CD4-positive, alpha-beta memory T cell (primary cell): ENCODE results near the gene DIS3. TPM values are rescaled to one million over a fixed set of nuclear protein-coding genes. Genes with fewer than 3 reads are reported as not detected.

Experiments used
- CTCF ChIA-PET: fragments of 350-600 bp; sonication (Branson Sonifier 250); formaldehyde crosslinking; loops from one replicate; lab custom pipeline; 2021; ENCODE audit warnings: inconsistent platforms; ENCODE audit not compliant: partially characterized antibody; lab: Charles Lee
- POLR2A ChIA-PET: fragments of 350-600 bp; sonication (Branson Sonifier 250); formaldehyde crosslinking; loops from one replicate; lab custom pipeline; 2021; ENCODE audit not compliant: partially characterized antibody; lab: Charles Lee
- DNase-seq, 5 donors: peaks; one replicate each; pipeline versions ENCODE4 v3.0.0 to v3.0.0-alpha.2; 2020 to 2022; ENCODE audit warnings: mixed read lengths in 1 of 5
- H3K27ac ChIP-seq: one replicate; pipeline ENCODE4 v1.7.0; 2013; ENCODE audit warnings: low read depth, low read length
- H3K27me3 ChIP-seq: 2 replicates; pipeline ENCODE4 v1.7.0; 2013; ENCODE audit warnings: mild to moderate bottlenecking, low read length, moderate library complexity; ENCODE audit not compliant: insufficient read depth
- H3K36me3 ChIP-seq: 2 replicates; pipeline ENCODE4 v1.7.0; 2013; ENCODE audit warnings: mild to moderate bottlenecking, low read length, moderate library complexity; ENCODE audit not compliant: insufficient read depth
- H3K4me1 ChIP-seq: 2 replicates; pipeline ENCODE4 v1.7.0; 2013; ENCODE audit warnings: mild to moderate bottlenecking, low read length, moderate library complexity; ENCODE audit not compliant: insufficient read depth
- H3K4me3 ChIP-seq, 2 donors: one replicate each; pipeline ENCODE4 v1.7.0; 2013; ENCODE audit warnings: low read length in 2 of 2, mild to moderate bottlenecking in 1 of 2
- H3K9me3 ChIP-seq, 2 donors: one replicate each; pipeline ENCODE4 v1.7.0; 2013; ENCODE audit warnings: low read length in 2 of 2, control low read depth in 1 of 2; ENCODE audit not compliant: control insufficient read depth in 1 of 2
- H3K27ac Mint-ChIP-seq, 7 donors: one replicate each; pipeline ENCODE4 v1.8.0; 2020 to 2021; ENCODE audit warnings: mixed read lengths in 7 of 7, mild to moderate bottlenecking in 6 of 7, inconsistent platforms in 3 of 7, moderate library complexity in 3 of 7
- H3K27me3 Mint-ChIP-seq, 2 donors: one replicate each; pipeline ENCODE4 v1.8.0; 2020 to 2021; ENCODE audit warnings: mixed read lengths in 2 of 2
- H3K36me3 Mint-ChIP-seq, 2 donors: one replicate each; pipeline ENCODE4 v1.8.0; 2020 to 2021; ENCODE audit warnings: mixed read lengths in 2 of 2, inconsistent platforms in 1 of 2, mild to moderate bottlenecking in 1 of 2
- H3K4me1 Mint-ChIP-seq, 4 donors: one replicate each; pipeline ENCODE4 v1.8.0; 2020 to 2021; ENCODE audit warnings: mixed read lengths in 4 of 4, mild to moderate bottlenecking in 1 of 4
- H3K4me3 Mint-ChIP-seq, 8 donors: one replicate each; pipeline ENCODE4 v1.8.0; 2020 to 2021; ENCODE audit warnings: mixed read lengths in 8 of 8, mild to moderate bottlenecking in 7 of 8, moderate library complexity in 6 of 8, inconsistent platforms in 3 of 8
- H3K9me3 Mint-ChIP-seq, 8 donors: one replicate each; pipeline ENCODE4 v1.8.0; 2020 to 2021; ENCODE audit warnings: mixed read lengths in 8 of 8, mild to moderate bottlenecking in 5 of 8, inconsistent platforms in 3 of 8, moderate library complexity in 1 of 8
- intact Hi-C: fragments of 100-400 bp; cut with micrococcal nuclease; formaldehyde crosslinking; loops from one replicate; pipeline ENCODE4 v1.15.1; 2023
- polyA plus RNA-seq, 2 donors: library from polyadenylated mRNA; unstranded; fragments of 300-500 nt; fragmentation: Illumina TruSeq; gene quantifications; one replicate each; pipeline ENCODE4 v1.2.3, GENCODE V29; 2021
- total RNA-seq, 2 experiments: library from RNA; stranded (reverse); gene quantifications; one replicate each; pipeline ENCODE4 v1.2.3, GENCODE V29; 2021

The DIS3 gene
- 10 to 100 TPM; 36.4 to 41.0 TPM for total RNA-seq
- polyA plus RNA-seq: 10 to 100 TPM; 12.8 to 14.0 TPM

- peak within 1 kb of the TSS; percentile 92 to 96 for H3K4me3 ChIP-seq
- Mint-ChIP-seq H3K36me3 (peaks cover 28 to 58% of the 10 kb centered on the region in 2 donors), H3K27me3 (no peaks in the 10 kb centered on the region), H3K4me1 (peaks cover 39 to 86% (median 65%) of the 10 kb centered on the region in 4 donors), H3K9me3 (no peaks in the 10 kb centered on the region), H3K4me3 (peak within 1 kb of the TSS; percentile 99 to 100 (median 100)), H3K27ac (peak within 1 kb of the TSS; percentile 90 to 100 (median 99))
- intact Hi-C loops: loop anchor here (1.0 to 2.0 kb wide), 4 partner anchors 54 to 1491 kb away; partner anchors contain the start of genes BORA and MZT1
- DNase-seq: peak; percentile 94 to 98 (median 95)
- ChIA-PET POLR2A (interaction anchor here (1.2 to 2.2 kb wide), 3 partner anchors 10 to 277 kb away, joined by 3 to 7 read pairs (median 4); partner anchors contain the start of genes BORA, KLF5 and MZT1), CTCF (no interaction called here)
- H3K27ac ChIP-seq: peak within 1 kb of the TSS; percentile 84
- peaks cover 22% of the 10 kb centered on the region for H3K36me3 ChIP-seq
- H3K27me3 ChIP-seq: no peaks in the 10 kb centered on the region
- H3K9me3 ChIP-seq: no peaks in the 10 kb centered on the region
- H3K4me1 ChIP-seq: peaks cover 73% of the 10 kb centered on the region
These were observed at the start of gene DIS3, which contains the start of gene PIBF1 for GRCh38 chr13:72781451-72782439. Gene DIS3, minus strand, starts transcription at chr13:72781900. Its CDS starts 68 bp downstream, at chr13:72781832. Gene PIBF1, plus strand, starts transcription at chr13:72782133. Its CDS starts 1,337 bp downstream, at chr13:72783470.

GRCh38 chr13:72823724-72824123 lies 42.0 kb upstream of the DIS3 start:
- Histone ChIP-seq H3K4me1 (no peaks in the 10 kb centered on the region), H3K27ac (no peak overlapping the region), H3K36me3 (peaks cover 8% of the 10 kb centered on the region), H3K27me3 (no peaks in the 10 kb centered on the region), H3K9me3 (no peaks in the 10 kb centered on the region), H3K4me3 (no peak overlapping the region)
- Mint-ChIP-seq H3K27ac (no peak overlapping the region), H3K27me3 (no peaks in the 10 kb centered on the region), H3K4me3 (no peak overlapping the region), H3K4me1 (peaks cover 5 to 15% (median 6%) of the 10 kb centered on the region in 4 donors), H3K9me3 (peaks cover 0 to 2% (median 0%) of the 10 kb centered on the region in 8 donors), H3K36me3 (peaks cover 42 to 54% of the 10 kb centered on the region in 2 donors)
- no peak for DNase-seq
- intact Hi-C loops: no loop called here
- ChIA-PET CTCF (no interaction called here), POLR2A (no interaction called here)

GRCh38 chr13:72823081-72823480 lies 41.4 kb upstream of the DIS3 start:
- Mint-ChIP-seq H3K36me3 (peaks cover 42 to 53% of the 10 kb centered on the region in 2 donors), H3K27me3 (no peaks in the 10 kb centered on the region), H3K27ac (no peak overlapping the region), H3K4me1 (peaks cover 0 to 13% (median 2%) of the 10 kb centered on the region in 4 donors), H3K4me3 (no peak overlapping the region), H3K9me3 (peaks cover 0 to 2% (median 0%) of the 10 kb centered on the region in 8 donors)
- Histone ChIP-seq H3K27ac (no peak overlapping the region), H3K9me3 (no peaks in the 10 kb centered on the region), H3K27me3 (no peaks in the 10 kb centered on the region), H3K4me3 (no peak overlapping the region), H3K4me1 (no peaks in the 10 kb centered on the region), H3K36me3 (peaks cover 8% of the 10 kb centered on the region)
- ChIA-PET POLR2A (no interaction called here), CTCF (no interaction called here)
- intact Hi-C loops: no loop called here
- DNase-seq: no peak

DNA sequence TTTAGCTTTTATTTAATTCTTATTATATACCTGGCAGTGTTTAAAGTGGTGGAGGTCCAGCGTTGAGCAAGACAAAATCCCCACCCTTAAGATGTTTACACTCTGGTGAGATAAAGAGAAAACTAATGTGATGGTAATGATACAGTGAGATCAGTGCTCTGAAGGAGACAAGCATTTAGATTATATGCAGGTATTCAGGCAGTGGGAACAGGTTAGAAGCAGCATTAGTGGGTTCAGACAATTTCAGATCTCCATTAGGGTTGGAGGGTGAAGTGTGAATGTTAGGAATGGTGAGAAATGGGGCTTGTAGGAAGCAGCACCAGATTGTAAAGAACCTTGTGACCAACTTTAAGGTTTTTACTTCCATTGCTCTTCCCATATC lies 39.2 kb upstream of the DIS3 start:
- H3K27me3 ChIP-seq: no peaks in the 10 kb centered on the region
- DNase-seq: no peak
- H3K4me3 ChIP-seq: no peak overlapping the region
- Mint-ChIP-seq H3K9me3 (peaks cover 0 to 2% (median 0%) of the 10 kb centered on the region in 8 donors), H3K27me3 (no peaks in the 10 kb centered on the region), H3K4me1 (peaks cover 0 to 12% (median 1%) of the 10 kb centered on the region in 4 donors), H3K4me3 (no peak overlapping the region), H3K27ac (peak overlapping the region in 1 of 7 donors; percentile 66), H3K36me3 (peaks cover 28 to 43% of the 10 kb centered on the region in 2 donors)
- CTCF ChIA-PET: interaction anchor here (1.8 to 2.9 kb wide), 2 partner anchors 13 to 15 kb away, joined by 3 to 8 read pairs; no protein-coding TSS in a partner anchor
- H3K27ac ChIP-seq: no peak overlapping the region
- H3K9me3 ChIP-seq: no peaks in the 10 kb centered on the region
- H3K4me1 ChIP-seq: no peaks in the 10 kb centered on the region
- intact Hi-C loops: no loop called here
- peaks cover 4% of the 10 kb centered on the region for H3K36me3 ChIP-seq
- POLR2A ChIA-PET: no interaction called here

DNA sequence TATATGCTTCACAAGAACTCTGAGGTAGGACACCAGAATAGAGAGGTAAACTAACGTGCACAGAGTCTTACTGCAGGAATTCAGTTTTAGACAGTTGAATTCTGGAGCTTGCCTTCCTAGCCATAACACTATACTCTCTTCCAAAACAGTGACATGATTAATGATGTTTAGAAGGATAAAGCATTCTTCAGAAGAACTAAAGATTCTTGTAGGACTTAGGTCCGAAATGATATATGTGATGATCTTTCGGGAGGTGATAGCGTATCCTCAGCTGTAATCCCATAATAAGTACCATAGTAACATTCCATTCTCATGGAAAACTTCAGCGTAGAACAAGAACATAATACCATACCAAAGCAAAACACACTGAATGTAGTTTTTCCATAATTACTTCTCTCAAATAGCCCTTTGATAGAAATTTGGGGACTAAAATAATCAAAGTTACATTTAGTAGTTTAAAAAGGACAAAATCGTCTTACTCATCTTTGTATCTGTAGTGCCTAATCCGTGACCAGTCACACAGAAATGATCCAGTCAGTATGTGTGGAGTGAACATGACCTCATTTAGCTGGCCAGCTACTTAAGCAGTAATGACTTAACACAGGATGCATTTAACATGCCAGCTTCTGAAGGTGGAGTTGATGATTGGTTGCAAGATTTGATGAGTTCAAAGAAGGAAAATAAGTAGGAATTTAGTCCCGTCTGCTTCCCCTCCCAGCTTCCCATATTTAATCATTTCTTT lies 38.6 kb upstream of the DIS3 start:
- no peaks in the 10 kb centered on the region for H3K27me3 ChIP-seq
- Mint-ChIP-seq H3K36me3 (peaks cover 28 to 41% of the 10 kb centered on the region in 2 donors), H3K4me1 (peaks cover 0 to 12% (median 1%) of the 10 kb centered on the region in 4 donors), H3K27me3 (no peaks in the 10 kb centered on the region), H3K27ac (peak overlapping the region in 1 of 7 donors; percentile 66), H3K9me3 (peaks cover 0 to 2% (median 0%) of the 10 kb centered on the region in 8 donors), H3K4me3 (no peak overlapping the region)
- no peak overlapping the region for H3K4me3 ChIP-seq
- no peak overlapping the region for H3K27ac ChIP-seq
- DNase-seq: no peak
- intact Hi-C loops: no loop called here
- CTCF ChIA-PET: interaction anchor here (1.8 to 2.9 kb wide), 2 partner anchors 13 to 15 kb away, joined by 3 to 8 read pairs; no protein-coding TSS in a partner anchor
- H3K36me3 ChIP-seq: peaks cover 4% of the 10 kb centered on the region
- no peaks in the 10 kb centered on the region for H3K4me1 ChIP-seq
- POLR2A ChIA-PET: no interaction called here
- H3K9me3 ChIP-seq: no peaks in the 10 kb centered on the region

DNA sequence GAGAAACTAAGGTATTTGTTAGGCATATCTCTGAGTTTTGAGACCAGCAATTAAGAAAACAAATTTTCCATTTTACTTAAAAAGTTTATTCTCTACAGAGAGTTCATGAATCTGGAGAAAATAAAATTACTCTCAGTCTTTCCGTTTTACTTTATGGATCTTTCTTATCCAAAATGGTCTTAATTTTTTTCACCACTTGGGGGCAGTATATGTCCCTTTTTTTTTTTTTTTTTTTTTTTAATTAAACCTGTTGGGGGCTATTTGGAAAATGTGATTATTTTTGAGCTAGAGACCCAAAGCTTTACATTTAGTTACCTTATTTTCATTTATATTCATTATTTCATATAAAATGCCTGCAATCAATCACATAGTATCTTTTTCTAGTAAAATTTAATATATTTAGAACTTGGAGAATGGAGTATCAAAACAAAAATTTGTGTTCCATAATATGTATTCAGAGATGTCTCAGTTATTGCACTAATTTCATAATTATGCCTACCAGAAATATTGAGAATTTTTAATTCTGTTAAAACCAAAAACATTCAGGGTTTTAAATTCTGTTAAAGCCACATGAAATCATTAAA lies 27.3 kb upstream of the DIS3 start:
- Mint-ChIP-seq H3K9me3 (peaks cover 0 to 5% (median 0%) of the 10 kb centered on the region in 8 donors), H3K27me3 (no peaks in the 10 kb centered on the region), H3K4me1 (peaks cover 0 to 4% (median under 1%) of the 10 kb centered on the region in 4 donors), H3K27ac (no peak overlapping the region), H3K4me3 (no peak overlapping the region), H3K36me3 (peaks cover 28 to 33% of the 10 kb centered on the region in 2 donors)
- H3K36me3 ChIP-seq: peaks cover 5% of the 10 kb centered on the region
- intact Hi-C loops: loop anchor here (1.0 kb wide), 1 partner anchor 899 kb away; no protein-coding TSS in a partner anchor
- no peaks in the 10 kb centered on the region for H3K9me3 ChIP-seq
- H3K4me3 ChIP-seq: no peak overlapping the region
- H3K27ac ChIP-seq: no peak overlapping the region
- H3K27me3 ChIP-seq: no peaks in the 10 kb centered on the region
- ChIA-PET POLR2A (no interaction called here), CTCF (interaction anchor here (0.6 to 1.6 kb wide), 6 partner anchors 9 to 1694 kb away, joined by 3 to 6 read pairs (median 3); no protein-coding TSS in a partner anchor)
- no peaks in the 10 kb centered on the region for H3K4me1 ChIP-seq
- DNase-seq: peak in 4 of 5 donors; percentile 6 to 24 (median 15)
